GM19455 (cell line): Measurements from ENCODE around the gene EGFLAM.

ENCODE experiments used
- ATAC-seq: cut with Tn5 transposase; IDR thresholded peaks from one replicate; pipeline ENCODE4 v1.9.1; 2021; ENCODE audit not compliant: unreplicated experiment

Gene EGFLAM

DNA sequence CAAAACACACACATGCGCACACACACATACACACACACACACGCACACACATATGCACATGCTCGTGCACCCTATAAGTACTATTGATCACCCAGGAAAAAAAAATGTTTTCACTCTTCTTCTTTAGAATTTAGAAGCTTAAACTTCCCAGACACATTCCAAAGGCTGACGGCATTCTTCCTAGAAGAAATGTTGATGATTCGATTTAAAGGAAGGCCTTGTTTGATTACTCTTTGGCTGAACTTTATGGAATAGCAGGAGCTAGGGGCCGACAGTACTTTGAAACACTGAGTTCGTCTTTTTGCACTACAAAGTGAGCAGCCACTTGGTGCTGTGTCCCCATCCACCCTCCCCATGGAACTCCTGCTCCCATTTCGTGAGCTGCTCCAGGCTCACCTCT is 113.2 kb downstream of the EGFLAM start:
- no peak for ATAC-seq

DNA sequence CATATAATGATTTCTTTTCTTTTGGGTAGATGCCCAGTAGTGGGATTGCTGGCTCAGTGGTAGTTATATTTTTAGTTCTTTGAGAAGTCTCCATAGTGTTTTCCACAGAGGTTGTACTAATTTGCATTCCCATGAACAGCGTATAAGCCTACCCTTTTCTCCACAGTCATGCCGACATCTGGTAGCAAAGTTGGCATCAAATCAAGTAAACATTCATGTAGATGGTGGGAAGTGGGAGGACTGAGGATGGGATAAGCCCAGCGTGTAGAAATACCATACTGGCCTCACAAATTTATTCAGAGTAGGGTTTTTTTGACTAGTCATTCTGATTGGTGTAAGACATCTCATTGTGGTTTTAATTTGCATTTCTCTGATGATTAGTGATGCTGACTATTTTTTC is 115.4 kb downstream of the EGFLAM start:
- no peak for ATAC-seq

DNA sequence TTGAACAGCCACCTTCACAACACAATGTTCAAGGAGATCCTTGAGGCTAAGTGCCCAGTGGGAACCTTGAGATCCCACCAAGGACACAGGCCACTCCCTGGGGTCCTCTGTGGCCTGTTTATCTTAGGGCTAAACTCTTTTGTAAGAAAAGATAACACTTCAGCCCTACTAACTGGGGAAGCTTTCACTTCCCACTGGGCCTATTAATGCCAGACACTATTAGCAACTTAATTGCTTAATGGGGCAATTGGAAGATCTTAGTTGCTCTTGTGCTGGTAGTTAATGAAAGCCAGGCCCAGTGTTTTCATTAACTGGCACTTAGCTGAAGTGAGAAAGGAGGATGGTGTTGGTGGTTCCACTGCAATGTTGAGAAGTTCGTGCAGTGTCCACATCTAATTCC is 117.1 kb downstream of the EGFLAM start:
- ATAC-seq: no peak

DNA sequence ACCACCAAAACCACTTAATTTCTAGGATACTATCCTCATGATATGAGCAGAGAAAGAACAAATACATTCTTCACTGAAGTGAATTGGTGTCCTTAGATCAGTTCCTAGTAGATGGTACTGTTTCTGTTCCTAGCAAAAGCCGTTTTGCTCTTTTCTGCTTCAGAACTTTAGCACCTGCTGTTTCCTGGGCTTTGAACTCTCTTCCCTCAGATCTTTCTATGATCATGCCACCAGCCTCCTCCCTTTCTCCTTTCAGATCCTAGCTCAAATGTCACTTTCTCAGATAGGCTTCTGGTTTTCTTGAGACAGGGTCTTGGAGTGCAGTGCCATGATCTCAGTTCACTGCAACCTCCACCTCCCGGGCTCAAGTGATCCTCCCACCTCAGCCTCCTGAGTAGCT is 118.0 kb downstream of the EGFLAM start:
- no peak for ATAC-seq

DNA sequence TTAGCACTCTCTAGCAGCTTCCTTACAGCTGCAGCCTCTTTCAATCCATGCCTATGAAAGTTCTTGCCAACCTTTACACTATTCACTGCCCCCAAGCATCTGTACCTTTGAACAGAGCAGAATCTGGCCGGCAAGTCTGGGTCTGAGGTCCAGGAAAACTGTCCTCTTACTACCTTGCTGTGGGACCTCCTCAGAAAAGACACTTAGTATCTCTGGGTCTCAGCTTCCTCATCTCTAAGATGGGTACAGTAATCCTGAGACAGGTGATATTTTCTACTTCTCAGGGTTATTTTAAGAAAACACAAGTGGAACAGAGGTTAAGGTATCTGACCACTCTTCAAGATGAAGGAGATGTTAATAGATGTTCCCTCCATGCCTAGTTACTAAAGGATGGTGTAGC is 120.2 kb downstream of the EGFLAM start:
- ATAC-seq: no peak

DNA sequence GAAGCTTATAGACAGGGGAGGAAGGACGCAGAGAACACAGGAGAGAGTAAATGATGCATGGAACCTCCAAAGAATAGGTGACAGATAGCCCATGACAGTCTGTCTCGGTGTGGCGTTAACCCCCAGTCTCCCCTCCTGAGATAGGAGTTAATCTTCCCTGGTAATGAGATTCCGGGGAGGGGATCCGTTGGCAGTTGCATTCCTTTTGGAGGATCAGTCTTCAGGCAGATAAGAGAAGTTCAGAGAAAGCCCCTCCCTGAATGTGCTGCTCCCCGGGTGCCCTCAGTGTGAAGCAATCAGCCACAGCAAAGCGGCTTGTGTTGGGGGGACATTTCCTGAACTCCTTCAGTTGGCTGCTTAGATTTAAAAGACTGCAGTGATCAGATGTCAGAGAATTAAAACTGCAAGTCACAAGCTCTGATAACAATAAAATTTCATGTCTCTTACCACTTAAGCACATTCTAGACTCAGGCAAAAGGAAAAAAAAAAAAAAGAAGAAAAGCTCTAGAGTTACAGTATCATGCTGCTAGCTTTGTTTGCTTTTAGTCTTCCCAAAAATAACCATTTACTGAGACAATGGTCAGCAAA is 121.1 kb downstream of the EGFLAM start:
- ATAC-seq: no peak

DNA sequence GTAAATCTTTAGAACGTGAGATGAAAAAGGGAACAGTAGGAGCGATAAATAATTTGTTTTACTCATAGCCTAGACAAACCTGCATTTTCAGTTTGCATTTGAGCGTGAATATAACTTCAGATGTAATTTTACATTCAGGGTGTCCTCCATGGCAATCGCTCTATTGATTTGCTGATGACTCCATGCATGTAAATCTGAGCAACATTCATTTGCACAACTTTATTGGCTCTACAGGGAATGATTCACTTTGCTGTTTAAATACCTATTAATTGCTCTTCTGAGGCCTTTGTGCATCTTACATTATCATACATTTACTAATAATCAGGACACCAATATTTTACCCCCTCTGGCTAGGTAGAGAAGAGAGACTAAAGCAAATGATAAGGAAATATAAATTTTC is 122.2 kb downstream of the EGFLAM start:
- ATAC-seq: no peak

DNA sequence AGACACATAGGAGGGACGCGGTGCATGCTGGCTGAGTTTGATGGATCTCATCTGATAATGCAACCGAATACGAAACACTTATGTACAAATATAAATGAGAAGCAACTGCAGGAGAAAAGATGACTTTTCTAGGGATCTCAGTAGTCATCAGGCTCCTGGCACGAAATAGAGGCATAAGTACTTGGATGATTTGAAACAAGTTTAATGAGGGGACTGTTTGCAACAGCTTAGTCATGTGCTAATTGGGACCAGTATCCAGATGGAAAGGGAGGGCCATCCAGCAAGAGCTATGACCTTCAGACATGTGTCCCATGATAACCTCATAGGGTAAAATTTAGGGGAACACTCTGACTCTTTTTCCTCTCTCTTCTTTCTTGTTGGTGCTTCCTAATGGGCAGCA is 123.0 kb downstream of the EGFLAM start:
- ATAC-seq: no peak

DNA sequence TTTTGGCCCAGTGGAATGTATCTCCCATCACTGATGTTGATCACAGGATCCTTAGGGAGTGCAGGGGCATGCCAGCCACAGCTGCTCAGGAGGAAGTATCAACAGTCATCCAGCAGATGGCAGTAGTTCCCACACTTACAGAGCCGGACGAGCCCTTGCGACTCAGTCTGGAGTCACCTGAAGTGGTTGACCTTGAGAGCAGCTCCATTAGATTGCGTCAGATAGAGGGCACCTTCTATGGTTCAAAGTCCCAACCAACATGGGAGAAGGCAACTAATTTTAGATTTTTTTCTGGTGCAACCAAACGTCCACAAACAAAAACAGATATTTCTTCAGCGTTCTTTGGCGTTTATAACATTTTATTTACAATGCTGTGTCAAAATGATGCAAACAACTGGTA is 124.5 kb downstream of the EGFLAM start:
- peak; percentile 97 for ATAC-seq

DNA sequence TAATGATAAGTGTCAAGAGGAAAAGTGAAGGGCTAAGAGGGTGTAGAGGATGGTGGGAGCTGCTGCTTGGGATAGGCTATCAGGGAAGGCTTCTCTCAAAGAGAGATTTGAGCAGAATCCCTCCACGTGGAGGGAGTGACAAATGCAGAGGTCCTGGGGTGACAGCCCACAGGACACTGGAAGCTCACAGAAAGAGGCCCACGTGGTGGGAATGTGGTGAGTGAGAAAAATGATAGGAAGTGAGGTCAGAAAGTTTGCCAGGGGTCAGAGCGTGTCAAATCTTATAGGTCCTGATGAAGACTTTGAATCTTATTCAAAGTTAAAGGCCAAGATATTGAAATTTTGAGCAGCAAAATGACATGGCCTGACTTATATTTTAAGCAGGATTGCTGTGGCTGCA is 125.3 kb downstream of the EGFLAM start:
- ATAC-seq: no peak

DNA sequence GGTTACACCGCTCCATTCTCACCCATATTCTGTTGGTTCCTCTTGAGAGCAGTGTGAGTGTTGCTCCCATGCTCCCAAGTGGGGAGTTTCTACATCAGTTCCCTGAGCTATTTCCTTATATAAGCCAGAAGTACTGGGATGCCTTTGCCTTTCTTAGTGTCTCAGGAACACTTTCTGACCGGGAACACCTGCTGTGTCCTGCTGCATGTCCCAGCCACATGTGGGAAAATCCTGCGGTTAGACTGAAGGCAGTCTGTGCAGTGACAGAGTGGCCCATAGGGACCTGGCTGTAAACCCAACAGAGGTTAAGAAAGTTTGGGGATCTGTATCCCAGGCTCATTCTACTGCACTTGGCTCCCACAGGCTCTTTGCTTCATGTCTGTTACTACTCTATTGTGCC is 126.0 kb downstream of the EGFLAM start:
- no peak for ATAC-seq

DNA sequence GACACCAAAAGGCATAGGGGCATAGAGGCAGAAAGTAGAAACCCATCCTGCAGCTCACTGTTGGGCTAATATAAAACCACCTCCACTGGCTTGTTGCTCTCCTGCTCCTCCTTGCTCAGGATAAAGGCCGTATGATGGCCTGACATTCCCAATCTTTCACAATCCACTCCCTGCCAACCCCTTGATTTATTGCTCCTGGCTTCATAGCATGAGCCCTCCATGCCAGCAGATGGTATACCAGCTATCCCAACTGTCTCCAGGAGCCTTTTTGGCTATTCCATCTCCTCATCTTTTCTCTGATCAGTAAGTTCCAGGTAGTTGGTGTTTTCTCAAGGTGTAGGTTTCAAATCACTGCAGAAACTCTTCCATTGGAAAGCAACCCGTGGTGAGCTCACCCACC is 128.8 kb downstream of the EGFLAM start:
- no peak for ATAC-seq

DNA sequence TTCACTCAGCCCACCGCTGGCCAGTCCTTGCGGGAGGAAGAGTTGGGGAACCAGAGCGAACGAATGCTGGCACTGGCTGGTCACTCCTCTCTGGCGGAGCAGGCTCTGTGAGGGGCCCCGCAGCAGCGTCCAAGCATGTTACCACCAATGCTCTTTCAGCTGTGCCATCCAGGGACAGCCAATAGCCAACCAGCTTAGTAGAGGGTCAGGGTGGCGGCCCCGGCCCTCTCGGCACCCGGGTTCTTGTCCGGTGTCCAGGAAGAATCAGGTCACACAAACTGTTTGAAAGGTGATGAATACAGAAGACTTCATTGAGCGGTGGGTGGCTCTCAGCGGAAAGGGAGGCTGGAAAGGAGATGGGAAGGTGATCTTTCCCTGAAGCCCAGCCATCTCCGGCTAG is 135.3 kb downstream of the EGFLAM start:
- ATAC-seq: no peak

DNA sequence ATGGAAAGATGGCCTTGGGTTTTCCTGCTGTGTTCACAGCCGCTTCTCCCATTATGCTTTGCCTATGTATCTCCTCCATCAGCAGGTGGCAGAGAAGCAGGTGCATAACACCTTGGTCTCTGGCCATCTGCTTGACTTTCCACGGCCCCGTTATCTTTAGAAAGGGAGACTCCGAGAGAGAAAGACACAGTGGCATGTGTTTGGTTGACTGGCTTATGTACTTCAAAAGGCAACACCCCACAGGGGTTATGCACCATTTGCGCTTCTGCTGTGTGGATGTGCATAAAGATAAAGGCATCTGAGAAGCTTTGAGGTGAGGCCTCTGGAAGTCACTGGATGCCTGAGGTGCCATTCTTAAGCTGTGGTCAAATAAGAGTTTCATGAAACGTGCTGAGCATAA is 138.4 kb downstream of the EGFLAM start:
- no peak for ATAC-seq

DNA sequence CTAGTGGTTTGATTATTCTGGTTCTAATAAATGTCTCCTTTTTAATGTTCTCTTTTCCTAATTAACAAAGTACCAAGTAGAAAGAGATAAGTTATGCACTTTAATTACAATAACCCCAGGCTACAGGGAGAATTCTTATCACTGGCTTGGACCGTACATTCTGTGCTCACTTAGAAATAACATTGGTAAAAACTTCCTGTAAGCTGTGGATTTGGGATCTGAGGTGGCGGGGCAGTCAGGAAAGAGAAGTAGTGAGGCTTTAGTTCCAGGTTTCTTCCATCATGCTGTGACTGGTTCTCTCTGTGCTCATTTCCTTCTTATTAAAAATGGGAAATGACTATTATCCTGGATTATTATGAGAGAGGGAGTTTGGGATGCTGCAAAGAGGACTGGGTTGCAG is 142.0 kb downstream of the EGFLAM start:
- ATAC-seq: no peak

DNA sequence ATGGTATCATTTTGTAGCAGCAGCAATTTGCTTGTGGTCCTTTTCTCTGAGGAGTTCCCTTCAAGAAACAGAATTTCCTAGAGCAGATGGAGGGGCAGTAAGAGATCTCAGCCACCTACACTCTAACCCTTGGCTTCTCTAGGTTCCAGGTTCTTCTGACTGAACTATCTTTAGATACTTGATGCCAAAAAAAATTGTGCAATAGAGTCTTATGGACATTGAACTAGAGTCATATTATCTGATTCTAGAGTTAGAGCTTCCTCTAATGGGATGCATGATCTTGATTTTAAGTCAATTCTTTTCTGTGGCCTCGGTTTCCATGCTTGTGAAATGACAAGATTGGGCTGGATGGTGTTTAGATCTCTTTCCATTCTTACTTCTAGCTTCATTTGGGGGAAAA is 142.8 kb downstream of the EGFLAM start:
- no peak for ATAC-seq

DNA sequence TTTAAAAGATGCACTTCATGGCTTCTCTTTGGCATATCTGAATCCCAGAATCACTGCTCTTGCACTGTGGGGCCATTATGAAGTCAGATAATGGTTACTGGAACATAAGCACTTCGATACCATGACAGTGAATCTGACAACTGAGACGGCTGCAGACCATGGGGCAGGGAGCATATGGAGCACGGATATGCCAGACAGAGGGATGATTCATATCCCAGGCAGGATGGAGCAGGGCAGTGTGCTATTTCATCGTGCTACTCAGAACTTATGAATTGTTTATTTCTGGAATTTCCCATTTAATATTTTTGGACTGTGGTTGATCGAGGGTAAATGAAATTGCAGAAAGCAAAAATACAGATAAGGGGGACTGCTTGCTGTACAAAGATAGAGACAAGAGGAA is 145.0 kb downstream of the EGFLAM start:
- ATAC-seq: no peak

DNA sequence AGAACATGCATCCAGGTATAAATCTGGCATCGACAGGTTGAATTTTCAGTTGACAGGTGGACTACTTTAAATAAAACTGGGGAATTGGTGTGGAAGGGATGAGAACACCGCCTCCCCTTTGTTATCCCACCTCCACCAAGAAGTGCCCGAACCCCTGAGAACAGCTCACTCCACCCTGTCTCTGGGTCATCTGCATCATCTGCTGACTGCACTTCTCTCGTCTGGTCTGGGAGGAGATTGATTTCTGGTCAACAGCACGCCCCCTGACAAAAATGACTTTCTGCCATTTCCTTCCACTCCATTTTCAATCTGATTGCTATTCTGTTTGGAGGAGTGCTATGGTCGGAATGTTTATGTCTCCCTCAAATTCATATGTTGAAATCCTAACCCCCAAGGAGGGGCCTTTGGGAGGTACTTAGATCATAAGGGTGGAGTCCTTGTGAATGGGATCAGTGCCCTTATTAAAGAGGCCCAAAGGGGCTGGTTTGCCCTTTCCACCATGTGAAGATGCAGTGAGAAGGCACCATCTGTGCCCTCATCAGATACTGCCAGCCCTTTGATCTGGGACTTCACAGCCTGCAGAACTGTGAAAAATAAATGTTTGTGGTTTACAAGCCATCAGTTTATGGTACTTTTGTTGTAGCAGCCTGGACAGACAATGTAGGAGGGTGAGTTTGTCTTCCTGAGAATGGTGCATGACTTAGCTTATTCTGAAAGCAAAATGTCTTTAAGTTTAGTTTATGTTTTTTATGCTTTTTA is 145.7 kb downstream of the EGFLAM start:
- no peak for ATAC-seq

DNA sequence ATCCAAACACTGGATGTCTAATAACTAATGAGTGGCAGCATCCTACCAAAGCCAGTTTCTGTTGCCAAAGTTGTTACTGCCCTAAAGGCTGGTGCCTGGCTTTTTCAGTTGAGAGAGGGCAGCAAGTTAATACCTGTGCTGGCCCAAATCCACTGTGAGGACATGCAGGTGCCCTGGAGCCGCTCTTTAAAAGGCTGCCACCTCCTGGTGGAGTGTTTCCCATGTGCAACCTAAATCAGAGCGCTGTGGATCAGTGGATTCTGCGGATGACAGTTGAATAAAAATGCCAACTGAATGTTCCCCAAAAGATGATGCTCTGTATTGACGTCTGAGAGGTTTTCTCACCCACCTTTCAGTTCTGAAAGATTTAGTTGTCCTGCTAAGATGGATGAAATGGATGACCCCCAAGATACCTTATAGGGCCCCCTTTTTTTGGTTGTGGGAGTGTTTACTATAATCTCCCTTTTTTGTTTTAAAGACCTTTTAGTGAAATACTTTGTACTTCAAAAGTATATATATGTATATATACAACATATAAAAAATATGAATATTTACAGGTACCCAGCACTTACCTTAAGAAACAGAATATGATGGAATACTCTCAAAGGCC is 146.4 kb downstream of the EGFLAM start:
- no peak for ATAC-seq

DNA sequence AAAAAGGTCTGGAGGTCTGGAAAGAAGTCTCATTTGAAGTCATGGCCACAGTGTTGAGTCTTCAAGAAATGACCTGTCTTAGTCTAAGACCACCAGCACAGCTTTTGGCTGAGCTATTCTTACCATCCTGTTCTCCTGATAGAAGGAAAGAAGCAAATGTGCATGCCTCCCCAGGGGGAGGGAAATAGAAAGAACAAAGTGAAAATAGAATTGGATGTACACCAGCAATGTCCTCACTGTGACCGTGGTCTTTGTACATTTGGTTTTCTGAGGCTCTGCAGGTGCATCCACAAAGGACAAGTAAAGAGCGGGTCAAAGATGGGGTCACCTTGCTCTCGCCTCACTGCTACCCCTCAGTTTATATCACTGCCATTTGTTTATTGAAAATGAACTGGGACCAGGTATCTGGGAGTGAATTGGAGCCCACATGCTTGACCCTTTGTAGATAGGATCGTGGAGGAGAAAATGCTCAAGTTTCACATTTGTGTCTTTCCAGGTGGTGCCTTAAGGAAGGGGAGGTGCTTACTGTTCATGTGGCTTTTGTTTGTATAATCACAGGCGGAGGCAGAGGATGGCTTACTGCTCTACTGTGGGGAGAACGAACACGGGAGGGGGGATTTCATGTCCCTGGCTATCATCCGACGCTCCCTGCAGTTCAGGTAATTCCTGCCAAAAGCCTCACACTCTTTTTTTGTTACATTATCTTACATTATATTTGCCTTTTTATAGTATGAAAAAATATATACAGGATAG is 150.3 kb downstream of the EGFLAM start:
- ATAC-seq: no peak

DNA sequence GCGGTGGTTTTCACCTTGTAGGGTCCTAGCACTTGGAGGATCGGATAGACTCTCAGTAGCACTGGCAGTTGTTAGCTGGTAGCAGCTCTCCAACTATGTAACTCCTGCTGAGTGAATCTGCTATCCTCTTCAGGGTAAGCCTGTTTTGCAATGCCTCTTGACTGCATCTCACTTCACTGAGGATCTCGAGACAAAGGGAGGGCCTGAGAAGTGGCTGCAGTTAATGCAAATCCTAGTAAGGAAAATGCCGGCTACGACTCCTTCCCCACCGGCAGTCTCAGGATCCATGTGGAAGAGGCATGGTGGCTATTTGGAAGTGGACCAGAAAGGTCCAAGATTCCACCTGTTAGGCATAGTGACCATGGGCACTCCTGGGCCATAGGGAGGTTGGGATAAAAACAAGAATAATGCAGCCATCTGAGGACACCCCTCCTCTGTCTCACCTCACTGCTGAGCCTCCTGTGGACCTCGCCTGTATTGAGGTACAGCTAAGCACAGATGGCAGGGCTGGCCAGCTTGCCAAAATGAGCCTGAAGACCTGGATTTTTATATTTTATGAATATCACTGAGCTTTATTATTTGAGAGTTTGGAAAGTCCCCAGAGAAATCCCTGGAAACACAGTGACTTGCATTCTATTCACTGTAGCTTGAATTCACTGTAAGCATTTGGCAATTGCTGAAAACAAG is 152.1 kb downstream of the EGFLAM start:
- ATAC-seq: no peak
